CD4-positive, alpha-beta T cell (primary cell): ENCODE results near the gene ANKRD53. TPM values are rescaled to one million over a fixed set of nuclear protein-coding genes. Genes with fewer than 3 reads are reported as not detected.

Experiments
- ATAC-seq: fragments of 200-7000 bp; cut with Tn5 transposase; one replicate; pipeline ENCODE4 v1.10.0; 2022; ENCODE audit warnings: mild to moderate bottlenecking; ENCODE audit not compliant: poor library complexity
- CTCF ChIA-PET: fragments of 350-600 bp; sonication (Branson Sonifier 250); formaldehyde crosslinking; loops from one replicate; lab custom pipeline; 2021; ENCODE audit warnings: antibody characterized with exemption, inconsistent platforms; lab: Charles Lee
- POLR2A ChIA-PET: fragments of 350-600 bp; sonication (Branson Sonifier 250); formaldehyde crosslinking; loops from one replicate; lab custom pipeline; 2021; ENCODE audit warnings: antibody characterized with exemption, inconsistent platforms; lab: Charles Lee
- DNase-seq, 14 experiments: peaks; one replicate each; pipeline ENCODE4 v3.0.0-alpha.2; 2013 to 2020; ENCODE audit warnings: mixed read lengths in 2 of 14
- H3K27ac ChIP-seq, 2 donors: one replicate each; pipeline versions ENCODE4 v1.5.1 to v1.7.0; 2013; ENCODE audit warnings: low read length in 2 of 2, low read depth in 1 of 2, mild to moderate bottlenecking in 1 of 2
- H3K27me3 ChIP-seq, 2 experiments: 1 replicate in 1 of 2; 2 replicates in 1 of 2; pipeline versions ENCODE4 v1.6.1 to v1.7.0; 2013; ENCODE audit warnings: low read length in 2 of 2, control low read depth in 1 of 2, mild to moderate bottlenecking in 1 of 2, moderate library complexity in 1 of 2; ENCODE audit not compliant: insufficient read depth in 2 of 2, control insufficient read depth in 1 of 2
- H3K36me3 ChIP-seq: one replicate; pipeline ENCODE4 v1.6.1; 2013; ENCODE audit warnings: low read length, control low read depth; ENCODE audit not compliant: insufficient read depth
- H3K4me1 ChIP-seq: one replicate; pipeline ENCODE4 v1.6.1; 2013; ENCODE audit warnings: low read length, control low read depth; ENCODE audit not compliant: insufficient read depth
- H3K4me3 ChIP-seq: one replicate; pipeline ENCODE4 v1.5.1; 2013; ENCODE audit warnings: mild to moderate bottlenecking, low read length, moderate library complexity
- H3K9me3 ChIP-seq, 2 experiments: 1 replicate in 1 of 2; 2 replicates in 1 of 2; pipeline versions ENCODE4 v1.6.1 to v1.7.0; 2013; ENCODE audit warnings: low read length in 2 of 2, mild to moderate bottlenecking in 2 of 2, control low read depth in 1 of 2, moderate library complexity in 1 of 2; ENCODE audit not compliant: control insufficient read depth in 1 of 2, insufficient read depth in 1 of 2
- H3K27ac Mint-ChIP-seq: one replicate; pipeline ENCODE4 v1.8.0; 2020; ENCODE audit warnings: mixed read lengths
- H3K27me3 Mint-ChIP-seq: one replicate; pipeline ENCODE4 v1.8.0; 2021; ENCODE audit warnings: mixed read lengths
- H3K36me3 Mint-ChIP-seq: one replicate; pipeline ENCODE4 v1.8.0; 2021; ENCODE audit warnings: low read depth, mixed read lengths
- H3K4me1 Mint-ChIP-seq: one replicate; pipeline ENCODE4 v1.8.0; 2021; ENCODE audit warnings: low read depth, mixed read lengths
- H3K4me3 Mint-ChIP-seq: one replicate; pipeline ENCODE4 v1.8.0; 2020; ENCODE audit warnings: mild to moderate bottlenecking, mixed read lengths
- H3K9me3 Mint-ChIP-seq: one replicate; pipeline ENCODE4 v1.8.0; 2020; ENCODE audit warnings: mixed read lengths
- CTCF ChIP-seq: fragments of 200-600 bp; IDR thresholded peaks from one replicate; pipeline ENCODE4 v1.8.0; 2022; ENCODE audit warnings: antibody characterized with exemption, mild to moderate bottlenecking
- intact Hi-C, 2 experiments: fragments of 100-400 bp; cut with DNase I in 1 of 2; cut with micrococcal nuclease in 1 of 2; formaldehyde crosslinking; loops; one replicate each; pipeline versions ENCODE4 v1.15.1 to v1.9.0; 2023 to 2025; cut with DNase I, micrococcal nuclease
- total RNA-seq, 174 experiments: library from RNA in 2 of 174; stranded (reverse) in 2 of 174; gene quantifications; one replicate each; pipeline ENCODE4 v1.2.3 and lab custom pipeline; 2021 to 2026

The ANKRD53 gene
- total RNA-seq, 2 experiments from 2014 or later: 0.42 to 1.2 TPM

- H3K4me3 Mint-ChIP-seq: peak overlapping the region; percentile 98
- H3K36me3 Mint-ChIP-seq: peaks cover 56% of the 10 kb centered on the region
- ATAC-seq: no peak
- peak overlapping the region; percentile 90 for H3K4me3 ChIP-seq
- H3K27ac Mint-ChIP-seq: peak overlapping the region; percentile 90
- peak overlapping the region in 1 of 2 donors; percentile 35 for H3K27ac ChIP-seq
- H3K4me1 ChIP-seq: peaks cover 26% of the 10 kb centered on the region
- no peaks in the 10 kb centered on the region for H3K27me3 Mint-ChIP-seq
- H3K4me1 Mint-ChIP-seq: peaks cover 42% of the 10 kb centered on the region
- POLR2A ChIA-PET: interaction anchor here (1.1 to 2.9 kb wide), 2 partner anchors 75 to 1305 kb away, joined by 3 to 9 read pairs; partner anchors contain the start of gene NAGK
- CTCF ChIA-PET: interaction anchor here (0.8 to 2.0 kb wide), 4 partner anchors 8 to 45 kb away, joined by 3 to 5 read pairs (median 4); no protein-coding TSS in a partner anchor
- peaks cover 40% of the 10 kb centered on the region for H3K36me3 ChIP-seq
- DNase-seq: peak in 1 of 14 experiments; percentile 16
- intact Hi-C loops: loop anchor here in 1 of 2 experiments (5.0 to 10.0 kb wide), 2 partner anchors 74 to 232 kb away; partner anchors contain the start of genes NAGK and PAIP2B
- no peaks in the 10 kb centered on the region for H3K9me3 Mint-ChIP-seq
- H3K9me3 ChIP-seq: no peaks in the 10 kb centered on the region
- TF ChIP-seq CTCF: no peak
- H3K27me3 ChIP-seq: no peaks in the 10 kb centered on the region
Observed at GRCh38 chr2:70992945-70993853, 14.8 kb downstream of the ANKRD53 start.

- peak overlapping the region; percentile 98 for H3K4me3 Mint-ChIP-seq
- no peaks in the 10 kb centered on the region for H3K27me3 ChIP-seq
- H3K4me1 Mint-ChIP-seq: peaks cover 37% of the 10 kb centered on the region
- POLR2A ChIA-PET: interaction anchor here (1.1 kb wide), 1 partner anchor 1306 kb away, joined by 3 read pairs; no protein-coding TSS in a partner anchor
- no peaks in the 10 kb centered on the region for H3K27me3 Mint-ChIP-seq
- H3K27ac ChIP-seq: peak overlapping the region; percentile 35 to 62
- H3K36me3 Mint-ChIP-seq: peaks cover 46% of the 10 kb centered on the region
- peaks cover 27% of the 10 kb centered on the region for H3K4me1 ChIP-seq
- peak overlapping the region; percentile 90 for H3K27ac Mint-ChIP-seq
- ATAC-seq (peak; percentile 7), DNase-seq (peak in 4 of 14 experiments; percentile 23 to 51 (median 40))
- no peaks in the 10 kb centered on the region for H3K9me3 Mint-ChIP-seq
- H3K4me3 ChIP-seq: peak overlapping the region; percentile 90
- intact Hi-C loops: loop anchor here (2.0 to 10.0 kb wide), 4 partner anchors 17 to 231 kb away; partner anchors contain the start of genes MCEE (in 1 of the 2), MPHOSPH10 (in 1 of the 2), NAGK (in 1 of the 2) and PAIP2B (in 1 of the 2)
- peaks cover 31% of the 10 kb centered on the region for H3K36me3 ChIP-seq
- CTCF ChIA-PET: interaction anchor here (1.0 to 1.9 kb wide), 5 partner anchors 10 to 77 kb away, joined by 3 to 7 read pairs (median 5); no protein-coding TSS in a partner anchor
- no peaks in the 10 kb centered on the region for H3K9me3 ChIP-seq
- no peak for TF ChIP-seq CTCF
Observed at GRCh38 chr2:70994009-70994698, 15.7 kb downstream of the ANKRD53 start.
